Measurements from ENCODE around the gene G3BP2.

DNA sequence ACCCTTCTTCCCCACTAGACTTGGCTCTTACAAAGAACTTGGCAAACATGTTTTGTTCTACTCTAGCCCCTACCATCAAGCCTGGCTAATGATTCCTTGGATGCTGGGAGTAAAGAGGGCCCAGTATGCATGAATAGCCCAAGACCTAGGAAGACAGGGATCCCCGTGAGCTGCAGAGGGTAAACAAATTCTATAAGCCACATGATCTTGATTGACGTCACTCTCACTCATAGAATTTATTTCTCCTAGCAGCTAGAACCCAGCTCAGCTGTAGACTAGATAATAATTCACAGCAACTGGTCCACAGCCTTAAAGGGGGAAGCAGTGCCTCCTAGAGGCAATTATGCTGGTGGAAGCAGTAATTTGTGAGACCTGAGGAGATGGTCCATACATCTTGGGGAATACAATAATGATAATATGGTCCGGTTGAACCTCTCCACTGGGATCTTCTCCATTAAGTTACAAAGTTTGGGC is 35.0 kb upstream of the G3BP2 start:
- TF ChIP-seq, protein P1, sequence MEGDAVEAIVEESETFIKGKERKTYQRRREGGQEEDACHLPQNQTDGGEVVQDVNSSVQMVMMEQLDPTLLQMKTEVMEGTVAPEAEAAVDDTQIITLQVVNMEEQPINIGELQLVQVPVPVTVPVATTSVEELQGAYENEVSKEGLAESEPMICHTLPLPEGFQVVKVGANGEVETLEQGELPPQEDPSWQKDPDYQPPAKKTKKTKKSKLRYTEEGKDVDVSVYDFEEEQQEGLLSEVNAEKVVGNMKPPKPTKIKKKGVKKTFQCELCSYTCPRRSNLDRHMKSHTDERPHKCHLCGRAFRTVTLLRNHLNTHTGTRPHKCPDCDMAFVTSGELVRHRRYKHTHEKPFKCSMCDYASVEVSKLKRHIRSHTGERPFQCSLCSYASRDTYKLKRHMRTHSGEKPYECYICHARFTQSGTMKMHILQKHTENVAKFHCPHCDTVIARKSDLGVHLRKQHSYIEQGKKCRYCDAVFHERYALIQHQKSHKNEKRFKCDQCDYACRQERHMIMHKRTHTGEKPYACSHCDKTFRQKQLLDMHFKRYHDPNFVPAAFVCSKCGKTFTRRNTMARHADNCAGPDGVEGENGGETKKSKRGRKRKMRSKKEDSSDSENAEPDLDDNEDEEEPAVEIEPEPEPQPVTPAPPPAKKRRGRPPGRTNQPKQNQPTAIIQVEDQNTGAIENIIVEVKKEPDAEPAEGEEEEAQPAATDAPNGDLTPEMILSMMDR (IDR thresholded peaks at IDR 0.05; ENCODE audit: poor library complexity, severe bottlenecking) = no peak
- no peak for TF ChIP-seq SMC3 (conservative IDR thresholded peaks at IDR 0.05; ENCODE audit: poor library complexity)
- TF ChIP-seq EP300 (conservative IDR thresholded peaks at IDR 0.05; ENCODE audit: poor library complexity, severe bottlenecking) = no peak
- TF ChIP-seq EZH2 (IDR thresholded peaks at IDR 0.05; ENCODE audit: borderline replicate concordance, insufficient read depth, low read length, poor library complexity, severe bottlenecking) = no peak
- no peak for TF ChIP-seq TAF1 (IDR thresholded peaks at IDR 0.05; ENCODE audit: low read depth)

All from neural cell (in vitro differentiated cells).